ENCODE data around the gene FBLN2.

GRCh38 chr3:13621381-13622221 lies 72.7 kb downstream of the FBLN2 start:
- TF ChIP-seq CTCF (IDR thresholded peaks at IDR 0.05; ENCODE audit: borderline replicate concordance, extremely low read depth, low read length, poor library complexity, severe bottlenecking) = peak; percentile 53
- TF ChIP-seq EZH2 (IDR thresholded peaks at IDR 0.05; ENCODE audit: borderline replicate concordance, low read depth, low read length, severe bottlenecking) = no peak
